Endothelial cell of umbilical vein (primary cell): ENCODE measurements around the gene SPG21.

ENCODE experiments used
- EZH2 ChIP-seq: IDR thresholded peaks from 2 replicates; pipeline ENCODE4 v1.6.1; 2012; ENCODE audit warnings: borderline replicate concordance, low read depth, mild to moderate bottlenecking, moderate library complexity, low read length, inconsistent platforms; ENCODE audit not compliant: severe bottlenecking
- FOS ChIP-seq: IDR thresholded peaks from 2 replicates; pipeline ENCODE4 v1.6.1; 2011; ENCODE audit warnings: mild to moderate bottlenecking, low read length, moderate library complexity, borderline replicate concordance; ENCODE audit not compliant: insufficient read depth
- GATA2 ChIP-seq: IDR thresholded peaks from 2 replicates; pipeline ENCODE4 v1.7.0; 2011; ENCODE audit warnings: low read depth, mild to moderate bottlenecking, moderate library complexity, mixed read lengths, low read length; ENCODE audit not compliant: insufficient read length, insufficient read depth
- JUN ChIP-seq: IDR thresholded peaks from 2 replicates; pipeline ENCODE4 v1.6.1; 2011; ENCODE audit warnings: borderline replicate concordance, low read depth; ENCODE audit not compliant: insufficient read length, insufficient read depth
- MYC ChIP-seq: IDR thresholded peaks from one replicate; pipeline ENCODE4 v1.6.1; 2011; ENCODE audit warnings: mild to moderate bottlenecking, low read depth, low read length
- POLR2A ChIP-seq: IDR thresholded peaks from 2 replicates; pipeline ENCODE4 v1.6.1; 2012; ENCODE audit warnings: low read depth, mild to moderate bottlenecking, control low read depth, low read length
- POLR2AphosphoS5 ChIP-seq: IDR thresholded peaks from 2 replicates; pipeline ENCODE4 v1.6.1; 2012; ENCODE audit warnings: low read depth, mild to moderate bottlenecking, control low read depth, low read length, moderate library complexity; ENCODE audit not compliant: insufficient read depth
- TF ChIP-seq, protein P1 (sequence below), 2 donors: IDR thresholded peaks; 1 replicate in 1 of 2; 2 replicates in 1 of 2; pipeline ENCODE4 v1.5.1; 2011; ENCODE audit warnings: low read length in 2 of 2, mild to moderate bottlenecking in 2 of 2, moderate library complexity in 2 of 2, control low read depth in 1 of 2, inconsistent platforms in 1 of 2, low read depth in 1 of 2; ENCODE audit not compliant: insufficient read depth in 1 of 2; ENCODE audit errors: extremely low read depth in 1 of 2
- TF ChIP-seq, protein P2 (sequence below): IDR thresholded peaks from 2 replicates; pipeline ENCODE4 v1.6.1; 2011; ENCODE audit not compliant: insufficient read depth, insufficient read length

DNA sequence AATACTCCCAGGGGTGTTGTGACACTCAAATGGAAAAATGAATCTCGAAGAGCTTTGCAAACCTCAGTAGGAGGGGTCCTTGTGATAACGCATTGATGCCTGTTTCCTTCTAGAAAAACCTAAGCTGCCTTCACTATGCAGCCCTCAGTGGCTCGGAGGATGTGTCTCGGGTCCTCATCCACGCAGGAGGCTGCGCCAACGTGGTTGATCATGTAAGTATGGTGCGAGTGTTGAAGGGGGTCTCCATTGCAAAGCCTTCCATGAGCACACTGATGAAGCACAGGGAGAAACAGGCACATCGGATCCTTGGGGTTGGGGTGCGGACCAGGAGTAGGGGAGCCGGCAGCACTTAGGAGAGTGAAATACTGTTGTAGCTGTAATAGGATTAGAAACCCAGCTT lies 55.7 kb downstream of the SPG21 start:
- TF ChIP-seq POLR2A = no peak
- no peak for TF ChIP-seq EZH2
- TF ChIP-seq POLR2AphosphoS5 = no peak
- TF ChIP-seq, protein P1, sequence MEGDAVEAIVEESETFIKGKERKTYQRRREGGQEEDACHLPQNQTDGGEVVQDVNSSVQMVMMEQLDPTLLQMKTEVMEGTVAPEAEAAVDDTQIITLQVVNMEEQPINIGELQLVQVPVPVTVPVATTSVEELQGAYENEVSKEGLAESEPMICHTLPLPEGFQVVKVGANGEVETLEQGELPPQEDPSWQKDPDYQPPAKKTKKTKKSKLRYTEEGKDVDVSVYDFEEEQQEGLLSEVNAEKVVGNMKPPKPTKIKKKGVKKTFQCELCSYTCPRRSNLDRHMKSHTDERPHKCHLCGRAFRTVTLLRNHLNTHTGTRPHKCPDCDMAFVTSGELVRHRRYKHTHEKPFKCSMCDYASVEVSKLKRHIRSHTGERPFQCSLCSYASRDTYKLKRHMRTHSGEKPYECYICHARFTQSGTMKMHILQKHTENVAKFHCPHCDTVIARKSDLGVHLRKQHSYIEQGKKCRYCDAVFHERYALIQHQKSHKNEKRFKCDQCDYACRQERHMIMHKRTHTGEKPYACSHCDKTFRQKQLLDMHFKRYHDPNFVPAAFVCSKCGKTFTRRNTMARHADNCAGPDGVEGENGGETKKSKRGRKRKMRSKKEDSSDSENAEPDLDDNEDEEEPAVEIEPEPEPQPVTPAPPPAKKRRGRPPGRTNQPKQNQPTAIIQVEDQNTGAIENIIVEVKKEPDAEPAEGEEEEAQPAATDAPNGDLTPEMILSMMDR (IDR thresholded peaks at IDR 0.05; ENCODE audit: extremely low read depth in 1 of 2, insufficient read depth in 1 of 2, low read depth in 1 of 2, low read length in 2 of 2) = no peak
- TF ChIP-seq, protein P2, sequence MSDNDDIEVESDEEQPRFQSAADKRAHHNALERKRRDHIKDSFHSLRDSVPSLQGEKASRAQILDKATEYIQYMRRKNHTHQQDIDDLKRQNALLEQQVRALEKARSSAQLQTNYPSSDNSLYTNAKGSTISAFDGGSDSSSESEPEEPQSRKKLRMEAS = no peak
- TF ChIP-seq MYC = no peak
- TF ChIP-seq JUN = no peak
- no peak for TF ChIP-seq GATA2
- no peak for TF ChIP-seq FOS
